Panc1 (cell line): ENCODE results near the gene KBTBD8.

Experiments
- CTCF ChIP-seq: fragments of 450-650 bp; IDR thresholded peaks from 2 replicates; pipeline ENCODE4 v1.5.1; 2017; ENCODE audit warnings: mild to moderate bottlenecking
- POLR2AphosphoS5 ChIP-seq: IDR thresholded peaks from 2 replicates; pipeline ENCODE4 v1.6.1; 2012; ENCODE audit warnings: mild to moderate bottlenecking, low read depth, low read length, moderate library complexity
- SIN3A ChIP-seq: IDR thresholded peaks from 2 replicates; pipeline ENCODE4 v1.6.1; 2012; ENCODE audit warnings: low read depth, mild to moderate bottlenecking, low read length, moderate library complexity, borderline replicate concordance; ENCODE audit not compliant: insufficient read depth
- TCF7L2 ChIP-seq: IDR thresholded peaks from 2 replicates; pipeline ENCODE4 v1.6.1; 2011; ENCODE audit warnings: mild to moderate bottlenecking, low read depth, low read length, inconsistent platforms
- TF ChIP-seq, protein P1 (sequence below), 2 experiments: IDR thresholded peaks; 2 replicates each; pipeline ENCODE4 v1.6.1; 2011 to 2012; ENCODE audit warnings: low read depth in 2 of 2, control low read depth in 1 of 2, low read length in 1 of 2, mild to moderate bottlenecking in 1 of 2, moderate library complexity in 1 of 2; ENCODE audit not compliant: insufficient read depth in 1 of 2

- TF ChIP-seq CTCF (no peak), SIN3A (no peak), TCF7L2 (no peak), POLR2AphosphoS5 (no peak)
- TF ChIP-seq, protein P1, sequence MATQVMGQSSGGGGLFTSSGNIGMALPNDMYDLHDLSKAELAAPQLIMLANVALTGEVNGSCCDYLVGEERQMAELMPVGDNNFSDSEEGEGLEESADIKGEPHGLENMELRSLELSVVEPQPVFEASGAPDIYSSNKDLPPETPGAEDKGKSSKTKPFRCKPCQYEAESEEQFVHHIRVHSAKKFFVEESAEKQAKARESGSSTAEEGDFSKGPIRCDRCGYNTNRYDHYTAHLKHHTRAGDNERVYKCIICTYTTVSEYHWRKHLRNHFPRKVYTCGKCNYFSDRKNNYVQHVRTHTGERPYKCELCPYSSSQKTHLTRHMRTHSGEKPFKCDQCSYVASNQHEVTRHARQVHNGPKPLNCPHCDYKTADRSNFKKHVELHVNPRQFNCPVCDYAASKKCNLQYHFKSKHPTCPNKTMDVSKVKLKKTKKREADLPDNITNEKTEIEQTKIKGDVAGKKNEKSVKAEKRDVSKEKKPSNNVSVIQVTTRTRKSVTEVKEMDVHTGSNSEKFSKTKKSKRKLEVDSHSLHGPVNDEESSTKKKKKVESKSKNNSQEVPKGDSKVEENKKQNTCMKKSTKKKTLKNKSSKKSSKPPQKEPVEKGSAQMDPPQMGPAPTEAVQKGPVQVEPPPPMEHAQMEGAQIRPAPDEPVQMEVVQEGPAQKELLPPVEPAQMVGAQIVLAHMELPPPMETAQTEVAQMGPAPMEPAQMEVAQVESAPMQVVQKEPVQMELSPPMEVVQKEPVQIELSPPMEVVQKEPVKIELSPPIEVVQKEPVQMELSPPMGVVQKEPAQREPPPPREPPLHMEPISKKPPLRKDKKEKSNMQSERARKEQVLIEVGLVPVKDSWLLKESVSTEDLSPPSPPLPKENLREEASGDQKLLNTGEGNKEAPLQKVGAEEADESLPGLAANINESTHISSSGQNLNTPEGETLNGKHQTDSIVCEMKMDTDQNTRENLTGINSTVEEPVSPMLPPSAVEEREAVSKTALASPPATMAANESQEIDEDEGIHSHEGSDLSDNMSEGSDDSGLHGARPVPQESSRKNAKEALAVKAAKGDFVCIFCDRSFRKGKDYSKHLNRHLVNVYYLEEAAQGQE (IDR thresholded peaks at IDR 0.05; ENCODE audit: insufficient read depth in 1 of 2, low read depth in 2 of 2, low read length in 1 of 2) = no peak
Measured at GRCh38 chr3:66971245-66971644, 26.9 kb upstream of the KBTBD8 start.
